Measurements from ENCODE around the gene PACRG. TPM values are rescaled to one million over a fixed set of nuclear protein-coding genes. Genes with fewer than 3 reads are reported as not detected.
A peak's percentile ranks its signal among the peaks of the same experiment; 100 is the strongest.

The PACRG gene
- total RNA-seq, 1 donor from 2014 or later, result under 0.01 TPM

GRCh38 chr6:162887981-162888689, 160.4 kb downstream of the PACRG start:
- no peak overlapping the region for H3K4me3 ChIP-seq (ENCODE audit: low read depth, low read length)
- no peaks in the 10 kb centered on the region for H3K36me3 ChIP-seq (ENCODE audit: control insufficient read depth, insufficient read depth, low read length)
- no peak for FAIRE-seq
- H3K27me3 ChIP-seq (ENCODE audit: control insufficient read depth, insufficient read depth, low read length), result no peaks in the 10 kb centered on the region
- TF ChIP-seq CTCF (IDR thresholded peaks at IDR 0.05; ENCODE audit: insufficient read depth, low read length, severe bottlenecking), result no peak
- DNase-seq (ENCODE audit: low read depth), result no peak

DNA sequence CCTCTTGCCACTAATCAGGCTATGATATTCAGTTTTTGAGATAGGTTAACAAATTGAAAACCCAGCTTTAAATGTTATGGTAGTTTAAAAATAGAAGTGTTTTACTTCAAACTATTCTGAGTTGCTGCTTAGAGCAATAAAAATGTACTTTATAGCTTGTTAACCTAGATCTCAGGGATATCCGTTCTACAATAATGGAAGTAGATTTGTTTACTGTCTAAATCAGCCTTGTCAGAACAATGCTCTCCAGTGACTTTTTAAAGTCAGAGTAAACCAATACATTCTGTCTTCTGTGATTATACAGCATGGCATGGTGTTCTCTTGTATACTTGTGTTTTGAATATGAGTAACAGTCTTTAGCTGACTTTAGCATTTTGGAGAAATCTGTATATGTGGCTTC, 161.5 kb downstream of the PACRG start:
- FAIRE-seq, result no peak
- no peak for TF ChIP-seq CTCF (IDR thresholded peaks at IDR 0.05; ENCODE audit: insufficient read depth, low read length, severe bottlenecking)

DNA sequence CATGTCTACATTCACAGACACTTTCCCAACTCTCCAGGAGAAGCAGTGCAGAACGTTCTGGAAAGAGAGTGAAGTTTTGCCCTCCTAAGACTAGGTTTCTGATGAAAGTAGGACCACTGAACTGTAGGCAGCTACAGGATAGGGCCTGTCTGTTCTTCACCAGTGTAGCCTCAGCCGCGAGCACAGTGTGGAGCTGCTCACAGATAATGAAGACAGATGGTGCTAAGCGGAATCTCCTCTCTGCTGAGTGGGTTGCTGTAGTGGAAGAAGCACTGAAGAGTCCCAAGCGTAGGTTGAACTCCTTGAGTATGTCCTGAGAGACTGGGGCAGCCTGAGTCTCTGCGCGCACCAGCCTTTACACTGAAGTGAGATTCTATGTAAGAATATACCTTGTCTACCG, 170.2 kb downstream of the PACRG start:
- no peak for TF ChIP-seq CTCF (IDR thresholded peaks at IDR 0.05; ENCODE audit: insufficient read depth, low read length, severe bottlenecking)
- FAIRE-seq (peak; percentile 62), DNase-seq (ENCODE audit: low read depth) (no peak)
- Histone ChIP-seq H3K36me3 (ENCODE audit: control insufficient read depth, insufficient read depth, low read length) (no peaks in the 10 kb centered on the region), H3K4me3 (ENCODE audit: low read depth, low read length) (no peak overlapping the region), H3K27me3 (ENCODE audit: control insufficient read depth, insufficient read depth, low read length) (no peaks in the 10 kb centered on the region)

More for the DNA sequence above, 161.5 kb downstream of the PACRG start:
- Histone ChIP-seq H3K27me3 (ENCODE audit: control insufficient read depth, insufficient read depth, low read length) (no peaks in the 10 kb centered on the region), H3K4me3 (ENCODE audit: low read depth, low read length) (no peak overlapping the region), H3K36me3 (ENCODE audit: control insufficient read depth, insufficient read depth, low read length) (no peaks in the 10 kb centered on the region)
- no peak for DNase-seq (ENCODE audit: low read depth)

DNA sequence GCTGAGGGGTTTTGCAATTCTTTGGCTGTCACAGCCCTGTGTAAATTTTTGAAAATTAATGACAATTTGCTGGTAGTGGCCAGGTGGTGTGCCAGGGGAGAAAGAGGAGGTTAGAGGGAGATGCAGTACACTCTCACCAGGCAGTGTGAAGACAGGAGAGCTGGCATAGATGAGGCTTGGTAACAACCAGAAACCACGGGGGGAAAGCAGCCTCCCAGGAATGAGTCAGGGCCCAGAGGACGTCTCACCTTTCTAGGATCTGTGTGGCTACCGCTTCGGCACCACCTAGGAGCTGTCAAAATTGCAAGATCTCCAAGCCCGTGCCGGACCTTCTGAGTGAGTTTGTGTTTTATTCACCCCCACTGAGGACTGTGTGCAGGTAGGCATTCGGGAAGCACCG, 171.4 kb downstream of the PACRG start:
- FAIRE-seq (no peak), DNase-seq (ENCODE audit: low read depth) (no peak)
- TF ChIP-seq CTCF (IDR thresholded peaks at IDR 0.05; ENCODE audit: insufficient read depth, low read length, severe bottlenecking), result no peak
- no peaks in the 10 kb centered on the region for H3K36me3 ChIP-seq (ENCODE audit: control insufficient read depth, insufficient read depth, low read length)
- H3K4me3 ChIP-seq (ENCODE audit: low read depth, low read length), result no peak overlapping the region
- no peaks in the 10 kb centered on the region for H3K27me3 ChIP-seq (ENCODE audit: control insufficient read depth, insufficient read depth, low read length)

DNA sequence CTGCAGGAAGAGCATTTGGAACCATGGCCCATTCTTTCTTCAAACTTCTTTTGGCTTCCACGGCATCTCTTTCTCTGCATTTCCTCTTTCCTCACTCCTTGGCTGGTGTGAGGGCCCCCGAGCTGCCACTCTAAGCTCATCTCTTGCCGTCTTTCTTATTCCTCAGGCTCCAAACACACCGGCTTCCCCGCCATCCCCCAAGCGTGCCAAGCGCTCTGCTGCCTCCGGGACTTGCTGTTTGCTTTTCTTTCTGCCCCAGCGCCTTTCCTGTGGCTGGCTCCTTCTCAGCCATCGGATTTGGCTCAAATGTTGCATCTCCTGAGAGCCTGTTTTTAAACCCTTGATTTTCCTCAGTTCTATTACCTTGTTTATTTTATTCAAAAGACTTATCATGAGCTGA, 172.7 kb downstream of the PACRG start:
- FAIRE-seq, result no peak
- H3K27me3 ChIP-seq (ENCODE audit: control insufficient read depth, insufficient read depth, low read length), result no peaks in the 10 kb centered on the region
- no peak for TF ChIP-seq CTCF (IDR thresholded peaks at IDR 0.05; ENCODE audit: insufficient read depth, low read length, severe bottlenecking)
- H3K4me3 ChIP-seq (ENCODE audit: low read depth, low read length), result no peak overlapping the region
- no peak for DNase-seq (ENCODE audit: low read depth)
- H3K36me3 ChIP-seq (ENCODE audit: control insufficient read depth, insufficient read depth, low read length), result no peaks in the 10 kb centered on the region
